Measurements from ENCODE around the gene SLC17A9. TPM values are rescaled to one million over a fixed set of nuclear protein-coding genes. Genes with fewer than 3 reads are reported as not detected.

The SLC17A9 gene
- total RNA-seq, 1 experiment from 2014 or later: 0.28 TPM

- DNase-seq (ENCODE audit: low read depth, low spot score) (no peak), ATAC-seq (no peak)
- Histone ChIP-seq H3K4me3 (ENCODE audit: low read depth in 2 of 2, low read length in 2 of 2) (no peak overlapping the region), H3K9me3 (ENCODE audit: control insufficient read depth, insufficient read depth, low read depth, low read length) (no peaks in the 10 kb centered on the region), H3K27ac (ENCODE audit: low read length) (no peak overlapping the region), H3K36me3 (ENCODE audit: control insufficient read depth, insufficient read depth, low read length) (no peaks in the 10 kb centered on the region), H3K27me3 (ENCODE audit: control insufficient read depth, insufficient read depth, low read length) (peaks cover 6% of the 10 kb centered on the region; the same call in 1 of the 2 replicates), H3K4me1 (ENCODE audit: control insufficient read depth, insufficient read depth, low read length) (no peaks in the 10 kb centered on the region)
- intact Hi-C loops (cut with micrococcal nuclease; ENCODE audit: unreplicated experiment): no loop called here
- no TSS peak for BruUV-seq (replicated peaks)
- in situ Hi-C loops (cut with HindIII; ENCODE audit: low pct_unique_long_range_greater_than_20kb, low sequenced_read_pairs): no loop called here
- CTCF ChIA-PET: no interaction called here
- TF ChIP-seq SIN3A (IDR thresholded peaks at IDR 0.05; ENCODE audit: borderline replicate concordance, insufficient read depth, low read depth, low read length) (no peak), TCF7L2 (IDR thresholded peaks at IDR 0.05; ENCODE audit: low read depth, low read length) (no peak), REST (IDR thresholded peaks at IDR 0.05; ENCODE audit: insufficient read depth in 1 of 2, low read depth in 2 of 2, low read length in 1 of 2) (no peak), POLR2AphosphoS5 (IDR thresholded peaks at IDR 0.05; ENCODE audit: low read depth, low read length) (no peak)
- TF ChIP-seq, protein P1, sequence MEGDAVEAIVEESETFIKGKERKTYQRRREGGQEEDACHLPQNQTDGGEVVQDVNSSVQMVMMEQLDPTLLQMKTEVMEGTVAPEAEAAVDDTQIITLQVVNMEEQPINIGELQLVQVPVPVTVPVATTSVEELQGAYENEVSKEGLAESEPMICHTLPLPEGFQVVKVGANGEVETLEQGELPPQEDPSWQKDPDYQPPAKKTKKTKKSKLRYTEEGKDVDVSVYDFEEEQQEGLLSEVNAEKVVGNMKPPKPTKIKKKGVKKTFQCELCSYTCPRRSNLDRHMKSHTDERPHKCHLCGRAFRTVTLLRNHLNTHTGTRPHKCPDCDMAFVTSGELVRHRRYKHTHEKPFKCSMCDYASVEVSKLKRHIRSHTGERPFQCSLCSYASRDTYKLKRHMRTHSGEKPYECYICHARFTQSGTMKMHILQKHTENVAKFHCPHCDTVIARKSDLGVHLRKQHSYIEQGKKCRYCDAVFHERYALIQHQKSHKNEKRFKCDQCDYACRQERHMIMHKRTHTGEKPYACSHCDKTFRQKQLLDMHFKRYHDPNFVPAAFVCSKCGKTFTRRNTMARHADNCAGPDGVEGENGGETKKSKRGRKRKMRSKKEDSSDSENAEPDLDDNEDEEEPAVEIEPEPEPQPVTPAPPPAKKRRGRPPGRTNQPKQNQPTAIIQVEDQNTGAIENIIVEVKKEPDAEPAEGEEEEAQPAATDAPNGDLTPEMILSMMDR (IDR thresholded peaks at IDR 0.05): no peak
- POLR2A ChIA-PET: no interaction called here
These were observed 50.0 kb downstream of the SLC17A9 start for GRCh38 chr20:63002511-63002910.

- in situ Hi-C loops (cut with HindIII; ENCODE audit: low pct_unique_long_range_greater_than_20kb, low sequenced_read_pairs): no loop called here
- TF ChIP-seq, protein P1 (IDR thresholded peaks at IDR 0.05): no peak
- TF ChIP-seq TCF7L2 (IDR thresholded peaks at IDR 0.05; ENCODE audit: low read depth, low read length) (no peak), SIN3A (IDR thresholded peaks at IDR 0.05; ENCODE audit: borderline replicate concordance, insufficient read depth, low read depth, low read length) (no peak), POLR2AphosphoS5 (IDR thresholded peaks at IDR 0.05; ENCODE audit: low read depth, low read length) (no peak), REST (IDR thresholded peaks at IDR 0.05; ENCODE audit: insufficient read depth in 1 of 2, low read depth in 2 of 2, low read length in 1 of 2) (no peak)
- no peaks in the 10 kb centered on the region for H3K36me3 ChIP-seq (ENCODE audit: control insufficient read depth, insufficient read depth, low read length)
- ChIA-PET POLR2A (no interaction called here), CTCF (no interaction called here)
- H3K9me3 ChIP-seq (ENCODE audit: control insufficient read depth, insufficient read depth, low read depth, low read length): no peaks in the 10 kb centered on the region
- BruUV-seq (replicated peaks): no TSS peak
- H3K27me3 ChIP-seq (ENCODE audit: control insufficient read depth, insufficient read depth, low read length): peaks cover 6% of the 10 kb centered on the region; the same call in 1 of the 2 replicates
- ATAC-seq: no peak
- H3K27ac ChIP-seq (ENCODE audit: low read length): no peak overlapping the region
- H3K4me3 ChIP-seq (ENCODE audit: low read depth in 2 of 2, low read length in 2 of 2): no peak overlapping the region
- no peak for DNase-seq (ENCODE audit: low read depth, low spot score)
- H3K4me1 ChIP-seq (ENCODE audit: control insufficient read depth, insufficient read depth, low read length): no peaks in the 10 kb centered on the region
- intact Hi-C loops (cut with micrococcal nuclease; ENCODE audit: unreplicated experiment): no loop called here
These were observed 51.0 kb downstream of the SLC17A9 start for GRCh38 chr20:63003546-63003945.

Measured in Panc1 (cell line).